HG02763 (cell line): ENCODE measurements around the gene P2RY10.
"Not testable (repeated sequence)": the region's sequence is repeated elsewhere in the genome, so short reads cannot be mapped to it uniquely, and the experiment has no call there.

Experiments used
- ATAC-seq: cut with Tn5 transposase; IDR thresholded peaks from one replicate; pipeline ENCODE4 v1.9.1; 2021; ENCODE audit warnings: mild to moderate bottlenecking, moderate library complexity; ENCODE audit not compliant: unreplicated experiment

The P2RY10 gene

DNA sequence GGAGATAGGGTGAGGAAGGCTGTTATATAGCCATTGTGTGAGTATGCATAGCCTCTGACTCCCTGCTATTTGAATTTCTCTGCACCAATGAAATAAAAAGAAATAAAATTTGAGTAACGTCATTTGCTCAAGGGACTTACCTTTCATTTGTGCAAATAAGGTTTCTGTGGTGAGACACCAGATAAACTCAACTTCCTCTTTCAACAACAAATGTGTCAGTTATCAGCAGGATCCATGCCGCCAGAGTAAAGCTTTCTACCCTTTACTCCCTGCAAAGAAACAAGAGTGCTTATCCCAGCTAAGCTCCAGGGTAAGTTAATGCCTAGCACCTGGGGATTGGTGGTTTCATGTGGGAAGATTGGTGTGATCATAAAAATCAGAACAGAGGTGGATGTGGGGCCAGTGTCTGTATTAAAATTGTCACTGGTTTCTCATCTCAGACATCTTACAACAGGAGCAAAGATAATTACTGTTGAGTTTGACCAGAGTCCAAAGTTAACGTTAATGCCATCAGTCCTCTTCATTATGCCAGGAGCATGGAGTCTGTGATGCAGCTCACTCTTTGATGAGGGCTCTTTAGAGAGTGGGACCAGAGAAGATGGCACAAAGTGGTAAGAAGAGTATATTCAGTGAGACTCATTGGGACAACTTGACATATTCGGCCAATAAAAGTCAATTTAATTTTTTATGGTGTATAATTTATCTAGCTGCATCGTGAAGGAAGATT is at the start of gene P2RY10:
P2RY10 (plus strand) TSS at position 206 of the 727 bp plus-strand sequence. CDS start 15,130 bp downstream, outside the sequence.
- peak; percentile 82 for ATAC-seq

DNA sequence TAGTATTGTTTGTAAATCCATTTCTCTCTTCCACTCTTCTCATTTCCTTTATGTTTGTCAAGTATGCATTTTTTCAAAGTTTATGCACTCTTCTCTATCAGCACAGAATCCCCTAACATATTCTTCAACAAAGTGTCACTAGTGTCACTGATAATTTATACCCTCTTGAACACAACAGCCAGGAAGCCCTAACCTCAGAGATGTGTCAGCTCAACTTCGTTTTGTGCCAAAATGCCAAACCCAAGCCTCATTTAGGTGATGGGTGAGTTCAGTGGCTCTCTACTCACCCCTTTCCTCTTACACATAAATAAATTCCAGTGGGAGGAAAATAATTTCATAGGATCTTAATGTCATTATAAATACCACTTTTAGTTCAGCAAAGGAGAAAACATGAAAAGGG is 22.4 kb upstream of the P2RY10 start:
- ATAC-seq: no peak

GRCh38 chrX:78923198-78924015 is 21.8 kb upstream of the P2RY10 start:
- peak; percentile 90 for ATAC-seq

- no peak for ATAC-seq
Measured at GRCh38 chrX:78931814-78932213, 13.4 kb upstream of the P2RY10 start.

- no peak for ATAC-seq
Measured at GRCh38 chrX:78934866-78935265, 10.3 kb upstream of the P2RY10 start.

GRCh38 chrX:78944351-78944750 is 840 bp upstream of the P2RY10 start:
- ATAC-seq: no peak

DNA sequence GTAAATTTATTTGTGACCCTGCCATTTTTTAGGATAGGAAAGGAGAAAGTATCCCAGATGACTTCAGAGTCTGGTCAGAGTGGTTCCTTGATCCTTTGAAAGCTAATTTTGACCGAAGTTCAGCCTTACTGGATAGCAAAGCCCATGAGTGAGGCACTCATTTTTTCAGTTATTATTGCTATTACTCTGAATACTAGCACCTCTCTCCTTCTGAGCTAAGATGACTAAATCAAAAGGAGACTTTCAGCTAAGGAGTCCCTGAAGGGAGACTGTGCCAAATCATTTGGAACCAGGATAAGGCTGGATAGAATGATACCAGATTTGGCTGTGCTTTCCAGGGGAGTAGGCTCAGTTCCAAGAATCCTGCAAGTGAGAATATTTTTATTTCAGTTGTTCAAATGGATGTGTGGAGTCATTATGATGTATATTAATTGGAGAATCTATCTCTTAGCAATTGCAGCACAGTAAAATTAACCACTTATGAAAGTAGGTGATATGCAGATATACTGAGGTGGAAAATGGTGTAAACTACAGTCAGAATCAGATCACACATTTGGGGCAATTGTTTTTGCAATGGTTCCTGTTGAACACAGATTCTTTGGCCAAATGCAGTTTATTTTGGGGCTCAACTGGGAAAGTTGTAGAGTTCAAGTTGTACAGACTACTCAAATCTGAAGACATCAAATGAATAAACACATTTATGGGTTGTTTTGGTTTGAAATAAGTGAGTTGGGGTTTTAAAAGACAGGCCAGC is 1.2 kb downstream of the P2RY10 start:
- ATAC-seq: no peak

- no peak for ATAC-seq
Measured at GRCh38 chrX:78950009-78950835, 5.0 kb downstream of the P2RY10 start.

- no peak for ATAC-seq
Measured at GRCh38 chrX:78957049-78957767, 12.0 kb downstream of the P2RY10 start.

DNA sequence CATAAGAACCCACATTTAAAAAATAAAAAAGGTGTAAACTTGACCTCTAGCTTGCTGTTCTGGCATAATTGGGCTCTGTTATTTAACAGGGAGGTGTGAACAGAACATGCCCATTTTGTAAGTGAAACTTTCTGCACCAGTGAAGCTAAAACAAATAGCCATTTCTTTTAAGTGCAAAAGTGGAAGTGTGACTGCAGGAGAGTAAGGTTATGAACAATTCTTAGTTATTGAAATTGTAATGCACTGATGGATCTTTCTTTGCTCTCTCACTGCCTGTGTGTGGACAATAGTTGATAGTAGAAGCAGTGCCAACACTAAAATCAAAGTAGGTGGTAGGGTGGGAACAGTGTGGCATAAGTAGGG is 12.6 kb downstream of the P2RY10 start:
- peak; percentile 75 for ATAC-seq

DNA sequence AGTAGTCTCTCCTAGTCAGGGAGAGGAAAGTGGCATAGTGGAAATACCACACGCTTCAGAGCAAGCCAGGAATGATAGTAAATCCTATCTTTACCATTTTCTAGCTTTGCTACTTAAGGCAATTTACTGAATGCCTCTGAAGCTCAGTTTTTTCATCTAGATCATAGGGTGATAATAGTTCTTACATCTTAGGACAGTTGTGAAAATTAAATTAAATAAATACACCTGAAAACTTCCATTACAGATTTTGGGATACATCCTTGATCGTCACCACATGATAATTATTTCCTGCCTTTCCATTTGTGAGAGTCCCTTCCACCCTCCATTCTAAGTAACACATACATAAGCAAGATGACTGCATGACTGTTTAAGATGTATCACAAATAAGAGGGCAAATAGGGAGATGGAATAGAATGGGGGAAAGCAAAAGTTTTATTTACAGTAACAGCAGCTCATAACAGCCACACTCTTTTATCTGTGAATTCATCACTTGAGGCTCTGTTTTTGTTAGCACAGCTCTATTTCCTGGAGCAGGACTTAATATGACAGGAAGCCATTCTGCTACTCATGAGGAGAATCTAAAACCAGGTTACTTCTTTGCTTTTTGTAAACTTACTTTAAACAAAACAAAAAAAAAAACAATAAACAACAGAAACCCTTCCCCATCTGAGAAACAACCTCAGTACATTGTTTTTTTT is 13.4 kb downstream of the P2RY10 start:
- no peak for ATAC-seq

- ATAC-seq: no peak
Measured at GRCh38 chrX:78960888-78961287, 15.7 kb downstream of the P2RY10 start.

GRCh38 chrX:78964598-78964997 is 19.4 kb downstream of the P2RY10 start:
- no peak for ATAC-seq

DNA sequence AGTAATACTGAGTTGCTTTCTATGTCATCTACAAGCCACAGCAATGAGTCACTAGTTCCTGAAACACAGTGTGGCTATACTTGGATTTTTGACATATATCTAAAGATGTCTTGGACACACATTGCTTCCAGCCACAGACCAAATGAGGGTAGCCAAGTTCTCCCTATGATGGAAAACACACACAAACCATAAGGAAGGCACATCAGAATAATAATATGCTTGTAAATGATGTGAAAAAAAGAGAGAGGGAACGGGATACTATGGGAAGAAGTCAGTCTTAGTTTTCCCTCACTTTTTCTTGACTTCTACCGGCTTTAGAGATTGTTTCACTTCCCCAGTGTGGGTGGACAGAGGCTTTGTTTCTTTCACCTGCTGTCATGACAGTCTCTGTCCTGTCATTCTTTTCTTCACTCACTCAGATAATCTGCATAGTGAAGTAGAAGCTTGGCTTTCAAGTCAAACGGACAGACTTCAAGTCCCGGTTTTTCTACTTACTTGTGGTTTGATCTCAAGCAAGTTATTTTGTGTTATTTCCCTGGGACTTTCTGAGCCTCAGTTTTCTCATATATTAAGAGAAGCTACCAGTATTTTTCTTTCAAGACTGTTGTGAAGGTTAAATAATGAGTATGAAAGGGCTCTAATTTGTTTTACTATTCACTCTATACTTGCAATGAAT is 34.7 kb downstream of the P2RY10 start:
- peak; percentile 98 for ATAC-seq

DNA sequence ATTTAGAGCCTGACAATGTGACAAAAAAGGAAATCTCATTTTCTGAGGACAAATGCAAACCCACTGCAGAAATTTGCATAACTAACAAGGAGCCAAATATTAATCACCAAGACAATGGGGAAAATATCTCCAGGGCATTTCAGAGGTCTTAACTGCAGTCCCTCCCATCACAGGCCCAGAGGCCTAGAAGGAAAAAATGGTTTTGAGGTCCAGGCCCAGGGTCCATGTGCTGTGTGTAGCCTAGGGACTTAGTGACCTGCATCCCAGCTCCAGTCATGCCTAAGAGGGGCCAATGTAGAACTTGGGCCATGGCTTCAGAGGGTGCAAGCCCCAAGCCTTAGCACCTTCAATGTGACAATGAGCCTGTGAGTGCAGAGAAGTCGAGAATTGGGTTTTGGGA is 44.2 kb downstream of the P2RY10 start:
- no peak for ATAC-seq

GRCh38 chrX:78997870-78998558 is 52.8 kb downstream of the P2RY10 start:
- no peak for ATAC-seq

GRCh38 chrX:79007540-79007939 is 62.3 kb downstream of the P2RY10 start:
- not testable (repeated sequence) for ATAC-seq
